Hepatocyte (in vitro differentiated cells): ENCODE results near the gene ME2. TPM values are rescaled to one million over a fixed set of nuclear protein-coding genes. Genes with fewer than 3 reads are reported as not detected.
"Not testable (repeated sequence)": the region's sequence is repeated elsewhere in the genome, so short reads cannot be mapped to it uniquely, and the experiment has no call there.

ENCODE experiments used
- DNase-seq: peaks from one replicate; pipeline ENCODE4 v3.0.0-alpha.2; 2016; ENCODE audit warnings: low spot score
- H2AFZ ChIP-seq: fragments of 200-600 bp; sonication (generic); 2 replicates; pipeline ENCODE4 v1.6.0; 2016; ENCODE audit warnings: antibody characterized with exemption, mild to moderate bottlenecking
- H3K27ac ChIP-seq: fragments of 200-600 bp; sonication (generic); 2 replicates; pipeline ENCODE4 v1.5.1; 2016; ENCODE audit warnings: mild to moderate bottlenecking
- H3K27me3 ChIP-seq: fragments of 200-600 bp; sonication (generic); 2 replicates; pipeline ENCODE4 v1.6.1; 2016
- H3K36me3 ChIP-seq: fragments of 200-600 bp; sonication (generic); replicated peaks from 2 replicates; pipeline ENCODE4 v1.5.1; 2016; ENCODE audit warnings: low read depth; ENCODE audit not compliant: insufficient read depth
- H3K4me1 ChIP-seq: fragments of 200-600 bp; sonication (generic); 2 replicates; pipeline ENCODE4 v1.5.1; 2016; ENCODE audit warnings: mild to moderate bottlenecking, moderate library complexity; ENCODE audit not compliant: insufficient read depth
- H3K4me2 ChIP-seq: fragments of 200-600 bp; sonication (generic); 2 replicates; pipeline ENCODE4 v1.6.0; 2016
- H3K4me3 ChIP-seq: fragments of 200-600 bp; sonication (generic); 2 replicates; pipeline ENCODE4 v1.5.1; 2016; ENCODE audit warnings: mild to moderate bottlenecking
- H3K79me2 ChIP-seq: fragments of 200-600 bp; sonication (generic); 2 replicates; pipeline ENCODE4 v1.6.0; 2017; ENCODE audit warnings: mild to moderate bottlenecking
- H3K9me2 ChIP-seq: fragments of 200-600 bp; sonication (generic); replicated peaks from 2 replicates; pipeline ENCODE4 v1.6.0; 2017; ENCODE audit warnings: mild to moderate bottlenecking; ENCODE audit not compliant: insufficient read depth
- H3K9me3 ChIP-seq: fragments of 200-600 bp; sonication (generic); 2 replicates; pipeline ENCODE4 v1.5.1; 2016; ENCODE audit warnings: low read depth, mild to moderate bottlenecking
- H4K20me1 ChIP-seq: fragments of 200-600 bp; sonication (generic); 2 replicates; pipeline ENCODE4 v1.6.0; 2016; ENCODE audit warnings: mild to moderate bottlenecking; ENCODE audit not compliant: insufficient read depth, poor library complexity, severe bottlenecking
- CTCF ChIP-seq: fragments of 200-600 bp; sonication (generic); IDR thresholded peaks from 2 replicates; pipeline ENCODE4 v1.5.1; 2016; ENCODE audit warnings: antibody characterized with exemption, mild to moderate bottlenecking; ENCODE audit not compliant: poor library complexity
- EZH2 ChIP-seq: fragments of 200-600 bp; sonication (generic); IDR thresholded peaks from 2 replicates; pipeline ENCODE4 v1.6.1; 2016; ENCODE audit warnings: antibody characterized with exemption, mild to moderate bottlenecking, borderline replicate concordance
- EZH2phosphoT487 ChIP-seq: fragments of 200-600 bp; sonication (generic); IDR thresholded peaks from one replicate; pipeline ENCODE4 v1.6.1; 2018; ENCODE audit warnings: antibody characterized with exemption, mild to moderate bottlenecking, low read depth, moderate library complexity; ENCODE audit not compliant: unreplicated experiment, severe bottlenecking
- WGBS: methylation state at CpG from one replicate; pipeline ENCODE4 v1.1.6; 2016; ENCODE audit warnings: low lambda C conversion rate; ENCODE audit errors: missing lambda C conversion rate; 5-methylcytosine and 5-hydroxymethylcytosine counted together
- polyA plus RNA-seq: library from polyadenylated mRNA; unstranded; fragments of >200 nt; fragmentation: Nextera tagmentation; extraction: Ambion mirVana; gene quantifications from 2 replicates; pipeline ENCODE4 v1.2.1, GENCODE V29; 2016
- total RNA-seq: library from RNA; depleted of rRNA; stranded (reverse); fragments of >200 nt; gene quantifications from 2 replicates; pipeline ENCODE4 v1.2.3, GENCODE V29; 2014

ME2 gene
- total and polyA plus RNA-seq, 2 experiments from 2014 or later = 33.6 to 45.8 TPM

GRCh38 chr18:50944245-50944932, 65.5 kb downstream of the ME2 start:
- WGBS = 82% methylated on average over 4 of the region's 4 CpGs
- no peak overlapping the region for H2AFZ ChIP-seq
- no peak for DNase-seq
- H3K9me3 ChIP-seq = no peaks in the 10 kb centered on the region
- no peak overlapping the region for H3K27ac ChIP-seq
- no peaks in the 10 kb centered on the region for H3K27me3 ChIP-seq
- TF ChIP-seq EZH2phosphoT487 (no peak), CTCF (no peak), EZH2 (no peak)
- H4K20me1 ChIP-seq = no peaks in the 10 kb centered on the region
- no peaks in the 10 kb centered on the region for H3K36me3 ChIP-seq
- no peak overlapping the region for H3K4me3 ChIP-seq
- no peaks in the 10 kb centered on the region for H3K4me1 ChIP-seq
- no peaks in the 10 kb centered on the region for H3K9me2 ChIP-seq
- H3K79me2 ChIP-seq = no peaks in the 10 kb centered on the region
- no peak overlapping the region for H3K4me2 ChIP-seq

GRCh38 chr18:50945918-50946317, 67.0 kb downstream of the ME2 start:
- H3K36me3 ChIP-seq = not testable (repeated sequence)

GRCh38 chr18:50947899-50948298, 69.0 kb downstream of the ME2 start:
- no peak for DNase-seq

More at GRCh38 chr18:50945918-50946317, 67.0 kb downstream of the ME2 start:
- not testable (repeated sequence) for H3K79me2 ChIP-seq, H4K20me1 ChIP-seq, H3K27ac ChIP-seq, H3K4me3 ChIP-seq, DNase-seq, H3K4me1 ChIP-seq, H3K9me3 ChIP-seq, H3K27me3 ChIP-seq, H3K9me2 ChIP-seq, H2AFZ ChIP-seq, H3K4me2 ChIP-seq
- 100% methylated on average over 2 of the region's 2 CpGs for WGBS

More at GRCh38 chr18:50947899-50948298, 69.0 kb downstream of the ME2 start:
- no peaks in the 10 kb centered on the region for H3K79me2 ChIP-seq
- no peak overlapping the region for H3K4me2 ChIP-seq
- H3K27me3 ChIP-seq = no peaks in the 10 kb centered on the region
- no peak overlapping the region for H3K4me3 ChIP-seq
- 91% methylated on average over 1 of the region's 1 CpG for WGBS
- H3K9me3 ChIP-seq = no peaks in the 10 kb centered on the region
- no peak overlapping the region for H3K27ac ChIP-seq
- H3K9me2 ChIP-seq = no peaks in the 10 kb centered on the region
- no peaks in the 10 kb centered on the region for H3K4me1 ChIP-seq
- H3K36me3 ChIP-seq = no peaks in the 10 kb centered on the region
- TF ChIP-seq EZH2 = no peak
- TF ChIP-seq EZH2phosphoT487 = no peak
- no peak for TF ChIP-seq CTCF
- no peaks in the 10 kb centered on the region for H4K20me1 ChIP-seq
- H2AFZ ChIP-seq = no peak overlapping the region
